GM19238 (cell line): ENCODE results near the gene AATF.
"Not testable (repeated sequence)": the region's sequence is repeated elsewhere in the genome, so short reads cannot be mapped to it uniquely, and the experiment has no call there.

Experiments used
- DNase-seq: peaks from one replicate; pipeline ENCODE4 v3.0.0; 2011; ENCODE audit warnings: low spot score; ENCODE audit not compliant: insufficient read length

The AATF gene

DNA sequence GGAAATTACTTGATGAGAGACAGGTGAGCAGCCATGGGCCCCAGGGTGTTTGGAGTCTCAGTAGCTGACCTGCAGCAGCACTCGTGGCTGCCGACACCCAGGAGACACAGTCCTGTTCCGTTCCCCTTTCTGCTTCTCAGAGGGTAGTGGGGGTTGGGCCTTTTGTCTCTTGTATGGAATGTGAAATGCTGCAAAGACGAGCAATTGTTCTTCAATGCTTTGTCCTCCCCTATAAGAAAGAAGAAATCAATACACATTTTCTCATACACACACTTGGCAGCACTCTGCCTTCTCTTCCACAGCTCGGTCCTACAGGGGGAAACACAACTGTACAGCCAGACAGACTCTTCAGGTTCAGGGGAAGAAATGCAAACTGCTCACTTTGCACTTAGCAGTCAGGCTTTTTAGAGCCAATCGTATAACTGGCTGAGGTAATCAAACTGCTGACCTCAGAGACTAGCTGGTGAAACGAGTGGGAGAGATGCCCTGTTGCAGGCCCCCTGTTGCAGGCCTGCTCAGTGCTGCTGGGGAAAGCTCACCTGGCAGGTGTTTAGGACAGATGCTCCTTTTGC lies 96.7 kb downstream of the AATF start:
- DNase-seq: no peak

DNA sequence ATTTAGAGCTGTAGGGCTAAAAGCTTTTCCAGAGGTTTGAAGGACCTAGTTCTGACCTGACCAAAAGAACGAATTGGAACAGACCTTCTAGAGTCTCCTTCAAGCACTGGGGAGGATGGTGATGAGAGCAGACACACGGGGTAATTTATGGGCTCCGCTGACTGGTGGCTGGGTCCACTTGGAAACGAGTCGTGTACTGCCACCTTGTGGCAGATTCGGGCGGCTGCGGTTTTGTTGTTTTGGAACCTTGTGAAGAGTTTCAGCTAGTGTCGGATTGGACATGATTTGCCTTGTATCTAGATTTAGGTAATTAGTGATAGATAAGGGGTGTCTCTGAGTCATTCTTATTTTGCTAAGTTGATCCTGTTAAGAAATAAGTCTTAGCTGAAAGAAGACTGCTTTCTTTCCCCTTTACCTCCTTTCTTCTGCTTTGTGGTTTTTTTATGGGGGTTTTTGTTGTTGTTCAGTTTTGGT lies 98.9 kb downstream of the AATF start:
- DNase-seq: peak; percentile 40

DNA sequence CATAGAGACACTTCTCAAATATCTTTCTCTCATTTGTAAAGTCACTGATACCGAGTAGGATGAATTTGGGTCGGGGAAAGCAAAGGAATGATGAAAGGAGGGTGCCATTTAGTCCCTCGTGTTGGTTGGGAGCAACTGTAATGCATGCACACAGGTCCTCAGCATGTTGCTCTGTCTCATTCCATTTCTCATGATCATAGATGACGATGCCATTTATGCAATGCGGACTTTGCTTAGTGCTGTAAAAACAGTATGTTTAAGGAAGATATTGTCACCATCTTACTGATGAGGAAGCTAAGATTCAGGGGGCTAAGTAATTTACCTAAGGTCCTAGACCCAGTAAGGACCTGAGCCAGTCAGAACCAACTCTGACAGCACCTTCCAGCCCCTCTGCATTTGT lies 100.1 kb downstream of the AATF start:
- no peak for DNase-seq

DNA sequence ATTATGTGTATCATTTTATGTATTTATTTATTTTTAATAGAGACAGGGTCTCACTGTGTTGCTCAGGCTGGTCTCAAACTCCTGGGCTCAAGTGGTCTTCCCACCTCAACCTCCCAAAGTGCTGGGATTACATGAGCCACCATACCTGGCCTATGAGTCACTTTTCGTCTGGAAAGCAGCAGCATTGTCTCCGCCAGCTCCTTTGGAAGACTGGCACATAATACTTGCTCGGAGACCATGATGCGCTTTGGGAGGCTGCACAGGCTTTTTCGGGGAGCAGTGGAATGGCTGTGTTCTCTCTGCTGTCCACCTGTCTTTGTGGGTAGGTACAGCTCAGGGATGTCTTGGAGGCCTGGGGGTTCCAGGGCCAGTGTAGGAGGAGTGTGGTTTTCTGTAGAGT lies 102.2 kb downstream of the AATF start:
- no peak for DNase-seq

DNA sequence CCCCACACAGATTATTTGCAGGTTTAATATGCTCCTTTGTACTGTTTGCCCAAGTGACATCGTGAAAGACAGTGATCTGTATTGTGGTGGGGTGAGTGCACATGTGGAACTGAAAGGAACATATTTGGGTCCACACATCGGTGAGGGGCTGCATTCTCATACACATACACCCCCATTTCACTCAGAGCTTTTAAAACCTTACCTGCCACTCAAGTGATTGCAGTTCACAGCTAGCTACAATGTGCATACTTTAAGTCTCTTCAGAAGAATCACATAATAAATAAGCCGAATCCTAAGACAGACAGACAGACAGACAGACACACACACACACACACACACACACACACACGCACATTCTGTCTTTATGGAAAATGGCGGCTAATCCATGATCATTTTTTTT lies 102.6 kb downstream of the AATF start:
- DNase-seq: no peak

DNA sequence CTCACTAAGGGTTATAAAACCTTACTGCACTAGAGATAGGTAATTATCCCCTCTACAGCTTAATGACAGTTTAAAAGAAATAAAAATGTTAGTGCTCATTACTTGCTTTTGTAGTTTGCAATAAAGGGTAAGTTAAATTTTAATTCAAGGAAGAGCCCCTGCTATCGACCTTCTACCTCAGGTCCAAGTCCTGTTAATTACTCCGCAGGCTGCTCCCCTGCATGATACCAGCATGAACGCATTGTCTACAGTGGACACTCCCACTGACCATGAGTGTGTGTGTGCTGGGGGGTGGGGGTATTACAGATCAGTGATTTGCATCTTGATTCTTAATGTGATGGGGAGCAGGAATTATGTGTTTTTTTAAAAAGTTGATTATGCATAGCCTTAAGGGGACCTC lies 103.1 kb downstream of the AATF start:
- DNase-seq: no peak

DNA sequence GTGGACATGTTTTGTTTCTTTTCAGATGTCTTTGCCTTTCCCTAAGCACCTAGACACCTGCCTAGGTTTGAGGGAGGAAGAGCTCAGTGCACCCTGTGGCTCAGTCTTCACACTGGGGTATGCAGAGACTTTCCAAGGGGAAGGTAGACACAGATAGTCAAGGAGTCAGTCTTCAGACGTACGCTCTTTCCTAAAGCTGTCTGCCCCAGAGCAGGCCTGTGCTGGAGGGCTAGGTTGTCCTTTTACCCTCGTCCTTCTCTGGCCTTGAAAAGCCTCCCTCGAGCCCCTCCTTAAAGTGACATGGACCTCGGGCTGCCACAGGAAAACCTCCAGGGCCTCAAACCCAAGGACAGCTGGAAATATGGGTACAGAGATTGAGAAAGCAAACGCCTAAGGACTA lies 103.7 kb downstream of the AATF start:
- DNase-seq: no peak

DNA sequence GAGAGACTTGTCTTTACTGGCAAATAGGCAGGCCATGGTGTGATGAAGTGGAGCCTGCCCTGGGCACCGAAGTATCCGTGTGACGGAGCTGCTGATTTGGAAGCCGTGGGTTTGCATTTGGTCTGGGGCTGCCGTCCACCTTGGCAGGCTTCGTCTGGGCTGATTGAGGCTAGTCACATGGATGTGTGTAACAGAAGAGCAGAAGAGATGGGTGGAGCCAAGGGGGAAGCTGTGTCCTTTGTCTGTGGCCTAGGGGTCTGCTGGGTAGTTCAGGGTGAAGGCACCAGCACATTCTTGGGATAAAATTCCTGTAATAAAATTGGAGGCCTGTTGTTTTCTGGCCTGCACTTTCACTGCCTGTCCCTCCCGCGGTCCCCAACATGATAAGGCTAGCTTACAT lies 106.1 kb downstream of the AATF start:
- DNase-seq: no peak

DNA sequence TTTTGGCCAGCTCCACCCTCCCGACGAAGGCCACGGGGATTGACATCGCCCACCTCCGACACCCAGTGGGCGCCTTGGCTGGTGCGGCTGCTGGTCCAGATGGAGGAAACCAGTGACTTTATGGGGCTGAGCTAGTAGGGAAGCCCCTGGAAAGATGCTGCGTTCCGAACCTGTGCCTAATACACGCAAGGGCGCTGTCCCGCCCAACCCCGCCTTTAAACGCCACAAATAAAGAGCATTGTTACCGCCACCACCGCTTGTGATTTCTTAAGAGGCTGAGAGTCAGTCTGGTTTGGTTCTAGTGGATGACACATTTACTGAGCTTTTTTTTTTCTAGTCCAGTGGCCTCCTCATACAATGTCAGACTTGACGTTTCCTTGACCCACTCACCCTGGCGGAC lies 107.9 kb downstream of the AATF start:
- no peak for DNase-seq

DNA sequence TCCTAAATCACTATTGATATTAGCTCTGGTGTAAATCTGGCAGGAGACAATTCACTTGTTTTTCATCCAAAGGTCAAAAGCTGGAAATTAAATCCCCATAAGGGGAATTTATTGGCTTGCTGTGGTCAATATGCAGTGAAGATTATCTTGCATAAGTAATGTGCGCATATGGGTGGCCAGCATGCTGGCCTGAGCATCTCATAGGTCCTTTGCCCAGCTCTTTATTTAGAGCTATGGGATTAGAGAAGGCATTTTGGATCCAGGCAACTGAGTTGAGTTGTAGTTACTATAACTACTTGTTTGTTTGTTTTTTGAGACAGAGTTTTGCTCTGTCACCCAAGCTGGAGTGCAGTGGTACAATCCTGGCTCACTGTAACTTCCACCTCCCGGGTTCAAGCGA lies 110.7 kb downstream of the AATF start:
- no peak for DNase-seq

DNA sequence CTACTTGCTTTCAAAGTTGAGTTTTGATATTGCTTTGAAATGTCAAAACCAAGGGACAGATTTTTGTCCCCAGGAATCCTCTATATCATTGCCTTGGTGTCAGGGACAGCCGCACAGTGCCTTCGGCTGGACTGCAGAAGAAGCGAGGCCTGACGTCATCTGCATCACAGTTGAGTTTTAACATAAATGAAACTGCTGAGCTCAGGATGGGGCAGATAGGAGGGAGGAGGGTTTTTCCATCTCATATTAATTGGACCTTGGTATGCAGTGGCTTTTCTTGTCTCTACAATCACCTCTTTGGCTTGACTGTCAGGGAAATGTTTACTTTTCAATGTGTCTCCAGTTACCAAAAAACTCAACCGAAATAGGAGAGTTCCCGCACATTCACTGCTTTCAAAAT lies 111.3 kb downstream of the AATF start:
- DNase-seq: no peak

DNA sequence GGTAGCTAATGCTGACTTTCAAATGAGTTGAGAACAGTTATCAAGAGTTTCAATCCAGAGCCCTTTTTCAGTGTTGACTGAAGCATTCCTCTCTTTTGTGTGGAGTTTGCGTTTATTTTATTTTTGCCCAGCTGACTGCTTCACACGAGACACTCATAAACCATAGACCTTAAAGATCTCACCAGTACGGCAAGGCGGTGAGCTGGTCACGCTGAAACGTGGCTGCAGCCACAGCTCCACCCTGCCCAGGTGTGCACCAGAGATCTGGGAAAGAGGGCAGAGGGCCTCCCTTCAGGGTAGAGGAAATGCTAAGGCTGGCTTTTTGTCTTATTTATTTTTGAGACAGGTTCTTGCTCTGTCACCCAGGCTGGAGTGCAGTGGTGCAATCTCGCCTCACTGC lies 112.2 kb downstream of the AATF start:
- DNase-seq: no peak

DNA sequence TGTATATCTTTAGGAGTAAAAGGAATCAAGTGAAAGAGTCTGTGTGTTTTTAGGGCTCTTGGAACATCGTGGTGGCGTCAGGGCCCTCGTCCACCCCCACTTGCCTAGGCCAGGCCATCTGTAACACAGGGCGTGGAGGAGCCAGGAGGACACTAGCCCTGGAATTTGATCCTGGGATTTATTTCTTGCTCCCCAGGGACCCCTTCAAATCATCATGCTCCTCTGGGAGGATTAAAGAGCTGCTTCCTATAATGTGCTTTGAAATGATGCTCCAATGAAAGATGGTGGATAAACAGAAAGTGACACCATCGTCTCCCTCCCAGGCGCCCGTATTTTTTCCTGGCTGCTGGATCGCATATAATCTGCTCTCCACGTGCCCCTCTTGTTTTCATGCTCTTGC lies 113.3 kb downstream of the AATF start:
- no peak for DNase-seq

DNA sequence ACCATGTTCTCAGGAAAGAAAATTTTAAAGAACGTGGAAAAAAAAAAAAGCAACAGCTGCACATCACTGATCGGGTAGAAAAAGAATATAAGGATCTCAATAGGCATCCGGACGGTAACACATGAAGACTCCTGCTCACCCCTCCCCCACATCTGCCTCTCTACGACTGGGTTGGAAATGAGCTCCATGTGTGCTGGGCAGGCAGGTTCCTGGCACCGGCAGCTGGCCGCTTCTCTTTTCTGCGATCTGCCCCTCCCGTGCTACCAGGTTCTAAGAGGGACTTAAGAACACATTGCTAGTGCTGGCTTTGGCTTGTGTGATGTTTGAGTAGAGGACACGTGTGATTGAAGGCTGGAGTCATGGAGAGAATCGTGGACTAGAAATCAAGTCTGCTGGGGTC lies 115.5 kb downstream of the AATF start:
- no peak for DNase-seq

DNA sequence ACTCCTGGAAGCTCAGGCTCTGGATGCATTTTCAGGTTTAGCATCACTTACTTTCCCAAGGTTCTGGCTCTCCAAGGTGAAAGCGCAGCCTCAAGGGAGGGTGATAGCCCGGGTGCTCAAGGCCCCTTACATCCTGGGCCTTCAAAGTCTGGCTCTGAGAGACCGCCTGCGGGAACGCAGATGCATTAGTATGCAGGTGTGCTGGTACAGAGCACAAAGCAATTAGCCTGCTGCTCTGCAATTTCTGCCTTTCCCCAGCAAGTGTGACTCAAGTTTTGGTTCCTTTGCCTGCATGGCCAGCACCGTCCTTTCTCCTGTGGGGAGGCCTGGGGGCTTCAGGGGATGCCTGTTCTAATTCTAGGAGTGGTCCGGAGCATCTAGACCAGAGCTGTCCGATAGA lies 116.2 kb downstream of the AATF start:
- no peak for DNase-seq

DNA sequence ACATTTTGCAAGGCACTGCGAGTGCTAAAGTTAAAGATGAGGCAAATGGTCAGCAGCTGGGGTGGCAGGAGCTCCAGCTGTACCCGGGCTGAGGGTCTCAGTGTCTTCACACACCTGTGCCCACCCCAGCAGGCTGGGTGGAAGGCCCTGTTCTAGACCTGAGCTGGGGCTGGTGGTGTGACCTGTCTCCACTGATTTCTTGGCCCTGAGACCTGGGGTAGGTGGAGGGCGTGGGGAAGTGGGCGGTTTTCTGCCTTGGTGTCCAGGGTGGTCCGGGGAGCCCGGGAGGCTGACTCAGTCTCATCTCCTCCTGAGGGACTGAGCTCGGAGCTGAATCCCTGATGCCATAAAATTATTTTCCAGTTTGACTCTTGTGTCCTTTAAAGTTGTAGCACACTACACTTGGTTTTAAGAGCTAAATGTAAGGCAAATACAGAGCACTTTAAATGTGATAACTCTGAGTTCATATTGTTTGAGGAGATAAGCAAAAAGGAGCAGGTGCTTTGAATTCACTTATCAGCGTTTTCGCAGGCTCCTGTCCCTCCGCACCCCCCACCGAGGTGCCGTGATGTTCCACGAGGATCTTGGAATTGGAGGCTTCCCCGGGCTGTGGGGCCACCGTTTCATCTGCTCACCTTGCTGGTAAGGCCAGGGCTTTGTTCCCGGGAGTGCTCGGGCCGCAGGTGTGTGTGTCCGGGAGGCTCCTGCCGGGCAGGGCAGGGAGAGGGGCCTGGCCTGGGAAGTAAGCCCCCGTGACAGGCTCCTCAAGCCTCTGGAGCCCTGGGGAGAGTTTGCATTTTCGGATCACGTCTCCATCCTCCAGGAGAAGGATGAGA lies 117.0 kb downstream of the AATF start:
- DNase-seq: no peak

DNA sequence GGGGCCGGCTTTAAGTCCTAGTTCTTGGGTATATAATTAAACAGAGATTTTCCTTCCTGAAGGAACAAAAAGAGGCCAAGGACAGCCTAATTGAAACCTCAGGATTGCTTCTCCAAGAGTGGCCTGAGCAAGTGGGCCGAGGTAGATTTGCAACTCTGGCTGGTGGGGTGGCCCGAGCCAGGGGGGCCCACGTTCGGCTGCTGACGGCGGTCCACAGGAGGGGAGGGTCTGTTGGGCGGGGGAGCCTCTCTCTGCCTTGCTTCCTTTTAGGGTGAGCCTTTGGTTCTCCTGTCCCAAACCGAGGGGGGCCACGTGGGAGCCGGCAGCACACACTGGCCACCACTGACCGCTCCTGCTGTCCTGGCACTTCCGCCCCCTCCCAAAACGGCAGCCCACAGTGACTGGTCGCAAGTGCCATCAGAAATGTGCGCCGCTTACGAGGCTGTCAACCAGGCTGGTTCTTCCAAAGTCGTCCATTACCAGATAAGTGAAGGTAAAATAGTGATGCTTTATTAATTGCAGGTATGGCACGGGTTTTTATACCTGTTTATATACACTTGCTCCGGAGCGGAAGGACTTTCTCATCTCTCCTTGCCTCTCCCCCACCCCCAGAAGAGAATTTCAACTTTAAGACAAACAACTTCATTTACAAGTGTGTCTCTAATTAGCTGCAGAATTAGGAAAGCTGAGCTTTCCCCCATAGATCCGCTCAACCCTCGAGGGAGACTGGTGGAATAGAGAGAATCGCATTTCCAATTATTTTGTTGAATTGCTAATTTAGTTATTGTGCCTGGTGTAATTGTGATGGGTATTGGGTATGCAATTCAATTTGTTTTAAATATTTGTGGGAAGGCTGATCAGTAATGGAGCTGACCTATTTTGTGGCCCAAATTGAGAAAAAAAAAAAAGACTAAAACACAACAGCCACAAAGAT lies 117.8 kb downstream of the AATF start:
- DNase-seq: no peak

DNA sequence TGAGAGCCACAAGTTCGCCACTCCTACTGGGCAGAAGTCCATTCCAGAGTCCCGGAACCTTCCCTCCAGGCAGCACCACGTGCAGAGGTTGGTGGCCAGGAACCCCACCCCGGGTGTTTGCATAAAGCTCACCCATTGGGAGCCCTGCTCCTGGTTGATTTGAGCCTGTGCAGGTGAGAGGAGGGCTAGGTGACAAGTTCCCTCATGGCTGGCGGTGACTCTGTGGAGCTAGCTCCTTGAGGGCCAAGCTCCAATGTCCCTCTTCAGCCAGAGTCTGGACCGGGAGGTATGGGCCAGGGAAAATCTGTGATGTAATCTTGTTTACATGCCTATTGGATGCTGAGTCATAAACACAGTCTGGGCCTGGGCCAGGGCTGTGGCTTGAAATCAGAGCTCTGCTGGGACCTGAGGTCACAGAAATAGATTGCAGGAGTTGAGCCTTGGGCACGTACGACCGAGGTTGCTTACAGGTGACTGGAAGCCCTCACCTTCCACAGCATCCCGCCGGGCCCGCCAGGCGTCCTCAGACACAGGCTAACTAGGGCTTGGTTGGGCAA lies 118.9 kb downstream of the AATF start:
- DNase-seq: no peak

DNA sequence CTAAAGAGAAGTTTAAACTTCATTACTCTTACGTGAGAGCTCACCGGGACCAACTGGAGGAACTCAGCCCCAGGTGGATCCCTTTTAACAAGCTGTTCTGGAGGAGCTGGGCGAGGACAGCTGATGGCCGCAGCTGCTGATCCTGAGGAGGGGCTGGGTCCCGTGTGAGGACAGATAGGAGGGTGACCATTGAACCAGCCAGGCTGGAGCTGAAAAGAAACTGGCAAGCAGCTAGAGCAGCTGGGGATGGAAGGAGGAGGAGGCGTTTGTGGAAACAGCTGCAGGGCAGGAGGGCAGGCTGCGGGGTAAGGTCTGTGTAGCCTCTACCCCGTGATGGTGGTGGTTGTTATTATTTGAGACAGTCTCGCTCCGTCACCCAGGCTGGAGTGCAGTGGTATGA lies 119.5 kb downstream of the AATF start:
- DNase-seq: no peak

DNA sequence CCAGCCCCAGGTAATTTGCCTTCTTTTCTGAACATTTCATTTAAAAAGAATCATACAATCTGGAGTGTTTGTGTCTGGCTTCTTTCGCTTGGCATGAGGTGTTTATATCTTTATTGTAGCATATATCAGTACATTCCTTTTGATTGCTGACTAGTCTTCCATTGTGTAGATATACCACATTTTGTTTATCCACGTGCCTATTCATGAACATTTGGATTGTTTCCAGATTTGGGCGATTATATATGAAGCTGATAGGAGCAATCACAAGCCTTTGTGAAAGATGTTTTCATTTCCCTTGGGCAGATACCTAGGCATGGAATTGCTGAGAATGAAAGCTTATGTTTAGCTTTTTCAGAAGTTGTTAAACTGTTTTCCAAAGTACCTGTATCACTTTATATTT lies 120.3 kb downstream of the AATF start:
- no peak for DNase-seq

DNA sequence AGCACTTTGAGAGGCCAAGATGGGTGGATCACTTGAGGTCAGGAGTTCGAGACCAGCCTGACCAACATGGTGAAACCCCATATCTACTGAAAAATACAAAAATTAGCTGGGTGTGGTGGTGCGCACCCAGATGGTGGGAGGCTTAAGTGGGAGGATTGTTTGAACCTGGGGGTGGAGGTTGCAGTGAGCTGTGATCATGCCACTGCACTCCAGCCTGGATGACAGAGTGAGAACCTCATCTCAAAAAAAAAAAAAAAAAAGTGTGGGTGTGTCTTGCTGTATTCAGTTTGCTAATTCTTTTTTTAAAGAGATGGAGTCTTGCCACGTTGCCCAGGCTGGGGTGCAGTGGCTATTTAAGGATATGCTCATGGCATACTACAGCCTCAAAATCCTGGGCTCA lies 124.7 kb downstream of the AATF start:
- DNase-seq: not testable (repeated sequence)
